Measurements from ENCODE around the gene SLAMF7.

- TF ChIP-seq CTCF (IDR thresholded peaks at IDR 0.05) (no peak), POLR2A (IDR thresholded peaks at IDR 0.05) (no peak)
These were observed 3.5 kb downstream of the SLAMF7 start for GRCh38 chr1:160742428-160743127.

All from right lobe of liver (tissue), 4 donors.